Central memory CD8-positive, alpha-beta T cell (primary cell): ENCODE results near the gene ZNF138.
"Not testable (repeated sequence)": the region's sequence is repeated elsewhere in the genome, so short reads cannot be mapped to it uniquely, and the experiment has no call there.

Experiments
- ATAC-seq: fragments of 150-1000 bp; cut with Tn5 transposase; replicated peaks from 2 replicates; pipeline ENCODE4 v1.10.0; 2022; ENCODE audit warnings: mild to moderate bottlenecking, moderate FRiP score, moderate number of reproducible peaks; ENCODE audit not compliant: poor library complexity, severe bottlenecking; ENCODE audit errors: extremely low read depth
- DNase-seq, 2 donors: peaks; one replicate each; pipeline ENCODE4 v3.0.0; 2021; ENCODE audit warnings: low spot score in 2 of 2
- H3K27ac Mint-ChIP-seq: one replicate; pipeline ENCODE4 v1.8.0; 2022; ENCODE audit warnings: low read depth, mild to moderate bottlenecking, moderate library complexity, mixed read lengths
- H3K27me3 Mint-ChIP-seq: one replicate; pipeline ENCODE4 v1.8.0; 2022; ENCODE audit warnings: mixed read lengths
- H3K36me3 Mint-ChIP-seq: one replicate; pipeline ENCODE4 v1.8.0; 2022; ENCODE audit warnings: mild to moderate bottlenecking, moderate library complexity, mixed read lengths; ENCODE audit not compliant: insufficient read depth
- H3K4me1 Mint-ChIP-seq: one replicate; pipeline ENCODE4 v1.8.0; 2022; ENCODE audit warnings: mixed read lengths
- H3K4me3 Mint-ChIP-seq: one replicate; pipeline ENCODE4 v1.8.0; 2022; ENCODE audit warnings: mild to moderate bottlenecking, moderate library complexity, mixed read lengths
- H3K9me3 Mint-ChIP-seq: one replicate; pipeline ENCODE4 v1.8.0; 2022; ENCODE audit warnings: mixed read lengths

Gene ZNF138

GRCh38 chr7:64849924-64850499 is 55.8 kb downstream of the ZNF138 start:
- Mint-ChIP-seq H3K27ac (no peak overlapping the region), H3K4me1 (no peaks in the 10 kb centered on the region), H3K36me3 (peaks cover 1% of the 10 kb centered on the region), H3K27me3 (no peaks in the 10 kb centered on the region), H3K9me3 (no peaks in the 10 kb centered on the region), H3K4me3 (no peak overlapping the region)
- ATAC-seq = no peak
- DNase-seq = no peak

DNA sequence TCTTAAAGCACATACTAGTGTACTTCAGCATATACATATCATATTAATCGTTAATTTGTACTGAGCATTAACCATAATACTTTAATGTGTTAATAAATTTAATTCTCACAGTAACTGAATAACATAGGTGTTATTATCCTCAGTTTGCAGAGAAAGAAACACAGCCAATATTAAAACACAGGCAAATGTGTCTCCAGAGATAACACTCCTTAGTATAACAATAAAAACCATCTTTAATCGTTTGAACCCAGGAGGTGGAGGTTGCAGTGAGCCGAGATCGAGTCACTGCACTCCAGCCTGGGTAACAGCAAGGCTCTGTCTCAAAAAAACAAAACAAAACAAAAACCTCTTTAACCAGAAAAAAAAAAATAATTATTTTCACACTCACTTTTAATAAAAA is 59.5 kb downstream of the ZNF138 start:
- DNase-seq (no peak), ATAC-seq (no peak)
- Mint-ChIP-seq H3K27me3 (no peaks in the 10 kb centered on the region), H3K27ac (no peak overlapping the region), H3K9me3 (no peaks in the 10 kb centered on the region), H3K36me3 (peaks cover 1% of the 10 kb centered on the region), H3K4me1 (no peaks in the 10 kb centered on the region), H3K4me3 (no peak overlapping the region)

DNA sequence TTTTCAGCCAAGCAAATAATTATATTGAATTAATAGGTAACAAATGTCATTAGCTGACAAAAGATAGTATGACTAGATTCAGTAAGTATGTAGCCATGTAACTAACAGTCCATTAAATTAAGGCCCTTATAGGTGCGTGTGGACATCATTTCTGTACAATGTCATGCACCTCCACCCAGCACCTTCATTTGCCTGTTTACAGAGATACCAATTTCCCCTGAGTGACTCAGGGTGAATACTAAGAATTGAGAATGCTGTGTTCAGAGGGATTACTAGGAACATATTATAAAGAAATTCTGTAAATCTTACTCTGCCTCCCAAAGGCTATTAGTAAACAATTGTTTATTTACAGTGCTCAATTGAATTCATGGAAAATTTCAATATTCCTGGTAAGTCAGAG is 60.7 kb downstream of the ZNF138 start:
- DNase-seq (no peak), ATAC-seq (no peak)
- Mint-ChIP-seq H3K27me3 (no peaks in the 10 kb centered on the region), H3K4me1 (no peaks in the 10 kb centered on the region), H3K27ac (no peak overlapping the region), H3K9me3 (no peaks in the 10 kb centered on the region), H3K36me3 (peaks cover 2% of the 10 kb centered on the region), H3K4me3 (no peak overlapping the region)

DNA sequence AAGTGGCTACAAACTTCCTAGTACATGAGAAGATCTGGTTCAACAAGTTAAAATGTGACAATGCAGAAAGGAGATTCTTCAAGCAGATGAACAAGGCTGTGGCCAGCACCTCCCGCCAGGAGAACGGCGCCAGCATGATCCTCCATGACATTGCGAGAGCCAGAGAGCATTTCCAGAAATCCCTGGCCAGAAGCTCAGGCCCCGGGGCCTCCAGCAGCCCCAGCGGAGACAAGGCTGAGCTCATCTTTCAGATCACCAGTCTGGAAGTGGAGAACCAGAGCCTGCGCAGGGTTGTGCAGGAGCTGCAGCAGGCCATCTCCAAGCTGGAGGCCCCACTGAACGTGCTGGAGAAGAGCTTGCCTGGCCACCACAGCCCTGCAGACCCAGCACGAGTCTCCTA is 68.8 kb downstream of the ZNF138 start:
- Mint-ChIP-seq H3K9me3 (no peaks in the 10 kb centered on the region), H3K4me3 (no peak overlapping the region), H3K27me3 (peaks cover 8% of the 10 kb centered on the region), H3K36me3 (peaks cover 2% of the 10 kb centered on the region), H3K27ac (no peak overlapping the region), H3K4me1 (no peaks in the 10 kb centered on the region)
- no peak for ATAC-seq
- no peak for DNase-seq

DNA sequence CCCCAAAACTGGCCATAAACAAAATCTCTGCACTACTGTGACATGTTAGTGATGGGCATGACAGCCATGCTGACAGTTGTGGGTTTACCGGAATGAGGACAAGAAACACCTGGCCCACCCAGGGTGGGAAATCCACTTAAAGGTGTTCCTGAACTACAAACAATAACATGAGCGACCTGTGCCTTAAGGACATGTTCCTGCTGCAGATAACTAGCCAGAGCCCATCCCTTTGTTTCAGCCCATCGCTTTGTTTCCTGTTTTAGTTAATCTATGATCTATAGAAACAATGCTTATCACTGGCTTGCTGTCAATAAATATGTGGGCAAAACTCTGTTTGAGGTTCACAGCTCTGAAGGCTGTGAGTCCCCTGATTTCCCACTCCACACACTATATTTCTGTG is 69.3 kb downstream of the ZNF138 start:
- H3K27me3 Mint-ChIP-seq, H3K27ac Mint-ChIP-seq, H3K36me3 Mint-ChIP-seq, H3K9me3 Mint-ChIP-seq, H3K4me3 Mint-ChIP-seq, DNase-seq, H3K4me1 Mint-ChIP-seq, ATAC-seq: not testable (repeated sequence)

- Mint-ChIP-seq H3K27me3 (peaks cover 8% of the 10 kb centered on the region), H3K36me3 (peaks cover under 1% of the 10 kb centered on the region), H3K4me3 (no peak overlapping the region), H3K27ac (no peak overlapping the region), H3K9me3 (no peaks in the 10 kb centered on the region), H3K4me1 (no peaks in the 10 kb centered on the region)
- DNase-seq (no peak), ATAC-seq (no peak)
Measured at GRCh38 chr7:64863969-64864368, 69.7 kb downstream of the ZNF138 start.

DNA sequence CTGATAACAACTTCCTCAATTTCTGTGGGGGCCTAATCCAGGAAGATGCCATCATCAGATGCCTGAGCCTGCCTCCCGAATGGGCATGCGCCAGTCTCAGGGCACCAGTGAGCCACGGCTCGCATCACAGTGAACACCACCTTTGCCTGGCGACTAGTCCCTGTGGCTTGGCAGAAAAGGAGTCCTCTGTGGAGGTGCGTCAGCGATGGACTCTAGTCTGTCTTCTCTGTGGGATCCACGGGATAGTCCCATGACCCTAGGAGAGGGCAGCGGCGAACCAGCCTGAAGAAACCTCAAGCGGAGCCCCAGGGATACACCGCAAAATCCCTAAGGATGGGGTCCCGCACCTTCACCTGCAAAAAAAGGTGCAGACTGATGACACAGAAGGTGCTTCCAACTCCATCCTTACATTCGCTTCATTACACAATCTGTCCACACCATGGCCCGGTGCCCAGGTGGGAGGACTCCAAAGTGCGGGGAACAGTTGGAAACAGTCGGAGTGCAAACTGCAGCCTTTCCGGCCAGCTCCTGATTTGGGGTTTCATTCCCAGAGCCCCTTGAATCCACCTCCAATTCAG is 73.7 kb downstream of the ZNF138 start:
- ATAC-seq = no peak
- H3K9me3 Mint-ChIP-seq = no peaks in the 10 kb centered on the region
- H3K4me1 Mint-ChIP-seq = no peaks in the 10 kb centered on the region
- no peak overlapping the region for H3K27ac Mint-ChIP-seq
- no peak overlapping the region for H3K4me3 Mint-ChIP-seq
- peaks cover 33% of the 10 kb centered on the region for H3K27me3 Mint-ChIP-seq
- no peaks in the 10 kb centered on the region for H3K36me3 Mint-ChIP-seq
- DNase-seq = peak in 1 of 2 donors; percentile 6

- peaks cover 39% of the 10 kb centered on the region for H3K27me3 Mint-ChIP-seq
- no peaks in the 10 kb centered on the region for H3K36me3 Mint-ChIP-seq
- no peaks in the 10 kb centered on the region for H3K9me3 Mint-ChIP-seq
- DNase-seq = no peak
- H3K4me1 Mint-ChIP-seq = no peaks in the 10 kb centered on the region
- ATAC-seq = no peak
- no peak overlapping the region for H3K27ac Mint-ChIP-seq
- H3K4me3 Mint-ChIP-seq = no peak overlapping the region
Measured at GRCh38 chr7:64868499-64868898, 74.3 kb downstream of the ZNF138 start.

DNA sequence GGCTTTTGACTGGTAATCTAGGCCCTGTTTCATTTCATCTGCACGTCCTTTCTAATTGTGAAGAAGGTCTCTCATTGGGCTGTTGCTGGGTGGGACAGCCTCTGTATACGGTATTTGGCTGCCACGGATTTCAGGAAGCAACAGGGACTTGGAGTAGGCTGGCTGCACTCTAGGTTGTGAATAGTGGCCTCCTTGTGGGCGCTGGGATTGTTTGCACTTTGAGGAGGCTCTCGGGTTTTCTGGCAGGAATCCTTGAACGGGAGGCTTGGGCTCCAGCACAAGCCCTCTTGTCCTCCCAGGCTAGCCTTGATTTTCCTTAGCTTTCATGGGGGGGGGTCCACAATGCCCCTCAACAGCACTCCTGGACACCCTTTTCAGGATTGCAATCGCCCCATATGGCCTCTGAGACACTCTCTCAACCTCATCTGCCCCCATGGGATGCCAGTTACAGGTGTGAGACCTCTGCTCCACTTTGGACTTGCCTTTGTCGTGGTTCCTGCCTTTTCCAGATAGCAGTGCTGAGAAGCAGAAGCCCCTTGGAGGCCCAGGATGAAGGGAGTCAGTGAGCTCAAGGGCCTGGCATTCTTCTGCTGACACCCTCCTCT is 75.0 kb downstream of the ZNF138 start:
- H3K9me3 Mint-ChIP-seq = no peaks in the 10 kb centered on the region
- no peak for DNase-seq
- no peak overlapping the region for H3K27ac Mint-ChIP-seq

DNA sequence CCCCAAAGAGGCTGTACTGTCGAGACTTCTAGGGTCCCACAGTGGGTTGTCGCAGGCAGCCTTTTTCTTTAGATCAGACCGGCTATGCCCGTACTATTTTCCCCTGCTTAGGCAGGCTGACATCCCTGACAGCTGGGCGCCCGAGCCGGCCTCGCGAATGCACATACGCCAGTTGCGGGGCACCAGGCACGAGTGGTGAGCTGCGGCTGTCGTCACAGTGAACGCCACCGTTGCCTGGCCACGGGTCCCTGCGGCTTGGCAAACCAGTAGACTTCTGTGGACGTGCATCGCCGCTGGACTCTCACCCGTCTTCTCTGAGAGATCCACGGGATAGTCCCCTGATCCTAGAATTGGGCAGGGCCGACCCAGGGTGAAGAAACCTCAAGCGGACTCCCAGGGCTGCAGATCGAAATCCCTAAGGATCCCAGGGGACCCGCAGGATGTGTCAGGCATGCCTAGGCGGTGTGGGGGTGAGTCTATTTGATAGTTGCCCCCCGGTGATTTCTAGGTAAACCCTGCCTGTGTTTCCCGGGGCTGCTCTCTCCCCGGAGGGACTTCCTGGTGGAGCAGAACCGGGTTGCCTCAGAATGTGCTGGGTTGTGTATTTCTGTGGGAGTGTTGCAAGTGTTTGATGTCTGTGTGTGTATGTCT is 75.8 kb downstream of the ZNF138 start:
- H3K36me3 Mint-ChIP-seq = no peaks in the 10 kb centered on the region
- no peaks in the 10 kb centered on the region for H3K9me3 Mint-ChIP-seq
- H3K4me3 Mint-ChIP-seq = no peak overlapping the region
- peaks cover 37% of the 10 kb centered on the region for H3K27me3 Mint-ChIP-seq
- ATAC-seq (no peak), DNase-seq (no peak)
- H3K27ac Mint-ChIP-seq = no peak overlapping the region
- no peaks in the 10 kb centered on the region for H3K4me1 Mint-ChIP-seq

More for the DNA sequence above, 75.0 kb downstream of the ZNF138 start:
- Mint-ChIP-seq H3K27me3 (peaks cover 39% of the 10 kb centered on the region), H3K4me1 (no peaks in the 10 kb centered on the region), H3K36me3 (no peaks in the 10 kb centered on the region), H3K4me3 (no peak overlapping the region)
- no peak for ATAC-seq

DNA sequence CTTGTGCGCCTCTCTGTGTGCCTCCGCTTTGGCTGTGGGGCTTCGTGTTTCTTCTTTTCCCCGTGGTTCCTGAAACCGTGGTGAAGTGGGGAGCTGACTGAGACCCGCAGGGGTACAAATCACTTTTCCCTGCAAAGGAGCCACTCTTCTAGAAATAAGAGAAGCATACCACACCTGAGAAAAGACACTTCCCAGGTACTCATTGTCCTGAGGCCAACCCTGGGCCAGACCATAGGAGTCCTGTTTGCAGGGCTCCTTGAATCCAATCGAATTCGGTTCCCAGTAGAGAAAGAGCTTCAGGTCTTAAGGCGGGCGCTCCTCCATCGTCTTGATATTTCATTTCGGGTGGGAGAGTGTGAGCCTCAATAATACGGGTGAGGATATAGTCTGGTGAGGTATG is 76.4 kb downstream of the ZNF138 start:
- ATAC-seq (no peak), DNase-seq (no peak)
- no peak overlapping the region for H3K27ac Mint-ChIP-seq
- H3K36me3 Mint-ChIP-seq = no peaks in the 10 kb centered on the region
- no peaks in the 10 kb centered on the region for H3K4me1 Mint-ChIP-seq
- H3K9me3 Mint-ChIP-seq = no peaks in the 10 kb centered on the region
- peaks cover 37% of the 10 kb centered on the region for H3K27me3 Mint-ChIP-seq
- H3K4me3 Mint-ChIP-seq = no peak overlapping the region

GRCh38 chr7:64871761-64872160 is 77.5 kb downstream of the ZNF138 start:
- H3K36me3 Mint-ChIP-seq = no peaks in the 10 kb centered on the region
- no peak for DNase-seq
- no peak overlapping the region for H3K4me3 Mint-ChIP-seq
- H3K27ac Mint-ChIP-seq = no peak overlapping the region
- H3K4me1 Mint-ChIP-seq = no peaks in the 10 kb centered on the region
- peaks cover 41% of the 10 kb centered on the region for H3K27me3 Mint-ChIP-seq
- ATAC-seq = no peak
- no peaks in the 10 kb centered on the region for H3K9me3 Mint-ChIP-seq
